T-helper 17 cell (primary cell): ENCODE measurements around the gene PTX4. TPM values are rescaled to one million over a fixed set of nuclear protein-coding genes. Genes with fewer than 3 reads are reported as not detected.

Experiments
- ATAC-seq: fragments of 150-1000 bp; cut with Tn5 transposase; 2 replicates; pipeline ENCODE4 v1.10.0; 2021; ENCODE audit warnings: mild to moderate bottlenecking, moderate library complexity
- DNase-seq, 3 donors: peaks; one replicate each; pipeline versions ENCODE4 v3.0.0 to v3.0.0-alpha.2; 2020 to 2021
- H3K9me3 ChIP-seq: one replicate; pipeline ENCODE4 v1.7.0; 2013; ENCODE audit warnings: low read length, mild to moderate bottlenecking; ENCODE audit not compliant: control insufficient read depth, poor library complexity, severe bottlenecking
- H3K27ac Mint-ChIP-seq: one replicate; pipeline ENCODE4 v1.8.0; 2022; ENCODE audit warnings: mild to moderate bottlenecking, moderate library complexity, mixed read lengths
- H3K27me3 Mint-ChIP-seq: one replicate; pipeline ENCODE4 v1.8.0; 2022; ENCODE audit warnings: mixed read lengths
- H3K36me3 Mint-ChIP-seq: one replicate; pipeline ENCODE4 v1.8.0; 2022; ENCODE audit warnings: low read depth, mixed read lengths
- H3K4me1 Mint-ChIP-seq: one replicate; pipeline ENCODE4 v1.8.0; 2022; ENCODE audit warnings: mild to moderate bottlenecking, mixed read lengths
- H3K4me3 Mint-ChIP-seq: one replicate; pipeline ENCODE4 v1.8.0; 2022; ENCODE audit warnings: mild to moderate bottlenecking, moderate library complexity, mixed read lengths
- total RNA-seq, 4 donors: library from RNA in 2 of 4; stranded (reverse) in 2 of 4; gene quantifications; one replicate each; pipeline ENCODE4 v1.2.3 and lab custom pipeline; 2022 to 2026

The PTX4 gene
- total RNA-seq, 2 donors from 2014 or later, result not detected

GRCh38 chr16:1530349-1530882 is 41.7 kb upstream of the PTX4 start:
- peak overlapping the region; percentile 55 for H3K4me3 Mint-ChIP-seq

GRCh38 chr16:1528921-1529537 is 40.3 kb upstream of the PTX4 start:
- no peaks in the 10 kb centered on the region for H3K36me3 Mint-ChIP-seq
- H3K27ac Mint-ChIP-seq, result peak overlapping the region; percentile 78
- no peaks in the 10 kb centered on the region for H3K9me3 ChIP-seq
- ATAC-seq (no peak), DNase-seq (no peak)
- H3K4me1 Mint-ChIP-seq, result peaks cover 18% of the 10 kb centered on the region
- no peak overlapping the region for H3K4me3 Mint-ChIP-seq
- H3K27me3 Mint-ChIP-seq, result no peaks in the 10 kb centered on the region

More at GRCh38 chr16:1530349-1530882, 41.7 kb upstream of the PTX4 start:
- Mint-ChIP-seq H3K27me3 (no peaks in the 10 kb centered on the region), H3K36me3 (no peaks in the 10 kb centered on the region), H3K4me1 (peaks cover 26% of the 10 kb centered on the region), H3K27ac (no peak overlapping the region)
- ATAC-seq (no peak), DNase-seq (no peak)
- H3K9me3 ChIP-seq, result no peaks in the 10 kb centered on the region

DNA sequence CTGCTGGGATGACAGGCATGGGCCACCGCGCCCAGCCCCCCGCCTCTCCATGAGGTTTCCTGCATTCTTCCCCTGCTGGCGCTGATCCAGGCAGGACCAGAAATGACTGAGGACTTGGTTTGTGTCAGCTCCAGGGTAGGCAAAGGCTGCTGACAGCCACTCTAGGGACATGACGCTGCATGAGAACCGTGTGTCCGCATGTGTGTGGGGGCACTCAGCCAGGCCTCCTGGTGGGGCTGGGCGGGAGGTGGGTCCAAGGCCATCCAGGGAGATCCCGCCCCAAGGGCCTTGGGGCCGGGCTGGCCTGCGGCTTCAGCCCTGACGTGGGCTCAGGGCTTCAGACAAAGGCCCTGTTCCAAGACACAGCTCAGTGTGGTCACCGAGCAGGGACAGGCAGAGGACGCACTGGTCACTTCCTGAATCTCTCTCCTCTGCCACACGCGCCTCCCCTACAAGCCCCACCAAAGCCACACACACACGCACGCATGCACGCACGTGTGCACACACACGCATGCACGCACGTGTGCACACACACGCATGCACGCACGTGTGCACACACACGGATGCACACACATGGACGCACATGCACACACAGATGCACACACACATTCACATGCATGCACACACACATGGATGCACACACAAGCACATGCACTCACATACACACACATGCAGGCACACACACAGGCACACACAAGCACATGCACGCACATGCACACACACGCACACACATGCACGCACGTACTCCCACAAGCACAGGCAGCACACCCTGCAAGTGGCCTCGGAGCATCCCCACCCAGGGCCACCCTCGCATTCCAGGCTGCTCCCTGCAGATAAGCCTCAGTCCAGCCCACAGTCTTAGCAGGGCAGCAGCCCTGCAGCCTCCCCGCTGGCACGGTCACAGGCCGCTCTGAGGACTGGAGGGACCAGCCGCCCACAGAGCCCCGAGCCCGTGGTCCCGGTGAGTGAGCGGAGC is 39.4 kb upstream of the PTX4 start:
- H3K27ac Mint-ChIP-seq, result peak overlapping the region; percentile 51
- H3K4me1 Mint-ChIP-seq, result peaks cover 18% of the 10 kb centered on the region
- no peaks in the 10 kb centered on the region for H3K27me3 Mint-ChIP-seq
- peak overlapping the region; percentile 64 for H3K4me3 Mint-ChIP-seq
- no peaks in the 10 kb centered on the region for H3K36me3 Mint-ChIP-seq
- H3K9me3 ChIP-seq, result no peaks in the 10 kb centered on the region
- ATAC-seq (no peak), DNase-seq (no peak)

- Mint-ChIP-seq H3K4me3 (peak overlapping the region; percentile 77), H3K27me3 (no peaks in the 10 kb centered on the region), H3K27ac (peak overlapping the region; percentile 51), H3K4me1 (peaks cover 15% of the 10 kb centered on the region), H3K36me3 (no peaks in the 10 kb centered on the region)
- DNase-seq, result no peak
- ATAC-seq, result peak; percentile 79
- H3K9me3 ChIP-seq, result no peaks in the 10 kb centered on the region
These were observed 38.1 kb upstream of the PTX4 start for GRCh38 chr16:1526608-1527555.

DNA sequence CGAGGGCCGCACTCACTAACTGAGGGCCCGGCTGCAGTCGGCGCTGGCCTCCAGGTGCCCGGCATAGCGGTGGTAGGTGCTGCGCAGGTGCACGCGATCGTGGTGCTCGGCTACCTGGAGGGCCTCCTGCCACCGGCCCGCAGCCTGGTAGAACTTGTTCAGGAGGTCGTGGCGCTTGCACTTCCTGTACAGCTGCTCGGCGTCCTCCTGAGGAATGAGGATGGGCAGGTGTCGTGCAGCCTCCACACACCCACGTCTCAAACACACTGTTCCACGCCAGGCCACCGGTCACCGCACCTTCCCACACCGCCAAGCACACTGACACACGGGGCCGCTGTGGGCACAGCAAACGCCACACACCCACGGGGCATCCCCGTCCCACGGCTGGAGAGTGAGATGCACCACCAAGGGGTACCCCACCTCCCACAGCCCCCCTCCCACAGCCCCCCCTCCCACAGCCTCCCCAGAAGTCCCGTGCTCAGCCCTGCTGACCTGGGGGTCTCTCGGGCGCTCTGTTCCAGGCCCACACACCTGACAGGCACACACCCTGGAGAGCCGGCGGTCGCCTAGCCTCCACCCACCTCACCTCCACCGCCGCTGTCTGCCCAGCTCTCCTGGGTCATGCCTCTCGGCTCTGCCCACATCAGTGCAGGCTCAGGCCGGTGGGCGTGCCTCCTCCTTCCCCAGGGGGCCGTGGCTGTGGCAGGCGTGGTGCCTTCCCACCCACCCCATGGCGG is 37.3 kb upstream of the PTX4 start:
- Mint-ChIP-seq H3K4me1 (peaks cover 15% of the 10 kb centered on the region), H3K36me3 (no peaks in the 10 kb centered on the region), H3K27me3 (no peaks in the 10 kb centered on the region), H3K27ac (peak overlapping the region; percentile 3), H3K4me3 (peak overlapping the region; percentile 77)
- no peak for DNase-seq
- no peaks in the 10 kb centered on the region for H3K9me3 ChIP-seq
- ATAC-seq, result peak; percentile 66

DNA sequence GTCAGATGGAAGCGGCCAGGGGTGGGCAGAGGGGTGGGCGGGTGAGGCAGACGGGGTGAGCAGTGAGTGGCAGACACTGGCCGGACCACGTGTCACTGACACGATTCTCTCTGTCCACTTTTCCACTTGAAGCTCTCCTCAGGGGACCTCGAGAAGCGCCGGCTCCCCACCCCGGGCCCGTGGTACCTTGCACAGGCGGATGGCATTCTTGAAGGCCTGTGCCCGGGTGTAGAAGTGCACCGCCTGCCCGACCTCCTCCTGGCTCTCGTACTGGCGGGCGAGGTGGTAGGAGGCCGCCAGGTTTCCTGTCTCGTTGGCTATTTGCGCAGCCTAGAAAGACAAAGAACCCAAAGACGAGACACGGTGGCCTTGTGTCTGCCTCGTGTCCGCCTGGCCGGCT is 35.6 kb upstream of the PTX4 start:
- H3K27me3 Mint-ChIP-seq, result no peaks in the 10 kb centered on the region
- H3K4me3 Mint-ChIP-seq, result no peak overlapping the region
- no peak for ATAC-seq
- no peak for DNase-seq
- no peak overlapping the region for H3K27ac Mint-ChIP-seq
- H3K9me3 ChIP-seq, result no peaks in the 10 kb centered on the region
- no peaks in the 10 kb centered on the region for H3K36me3 Mint-ChIP-seq
- H3K4me1 Mint-ChIP-seq, result peaks cover 11% of the 10 kb centered on the region

- peaks cover 10% of the 10 kb centered on the region for H3K4me1 Mint-ChIP-seq
- no peak overlapping the region for H3K27ac Mint-ChIP-seq
- ATAC-seq (no peak), DNase-seq (no peak)
- H3K27me3 Mint-ChIP-seq, result no peaks in the 10 kb centered on the region
- H3K36me3 Mint-ChIP-seq, result no peaks in the 10 kb centered on the region
- H3K4me3 Mint-ChIP-seq, result no peak overlapping the region
- H3K9me3 ChIP-seq, result no peaks in the 10 kb centered on the region
These were observed 35.0 kb upstream of the PTX4 start for GRCh38 chr16:1523581-1524245.

DNA sequence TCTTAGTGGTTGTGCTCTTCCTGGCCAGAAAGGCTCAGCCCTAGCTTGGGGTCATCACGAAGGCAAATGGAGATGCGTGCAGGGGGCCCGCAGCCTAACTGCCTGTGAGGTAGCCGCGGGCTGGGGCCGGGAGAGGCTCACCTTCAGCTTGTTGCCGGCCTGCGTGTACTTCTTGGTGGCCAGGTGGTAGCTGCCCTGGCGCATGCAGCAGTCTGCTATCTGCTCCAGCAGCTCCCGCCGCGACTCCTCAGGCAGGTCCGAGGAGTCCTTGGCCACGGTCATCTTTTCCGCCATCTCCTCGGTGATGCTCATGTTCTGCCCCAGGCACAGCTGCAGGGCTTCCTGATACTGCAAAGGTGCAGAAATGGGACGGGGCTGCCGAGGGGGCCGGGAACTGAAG is 31.7 kb upstream of the PTX4 start:
- H3K4me3 Mint-ChIP-seq, result no peak overlapping the region
- no peaks in the 10 kb centered on the region for H3K9me3 ChIP-seq
- DNase-seq (no peak), ATAC-seq (no peak)
- peaks cover 2% of the 10 kb centered on the region for H3K4me1 Mint-ChIP-seq
- no peaks in the 10 kb centered on the region for H3K27me3 Mint-ChIP-seq
- H3K36me3 Mint-ChIP-seq, result no peaks in the 10 kb centered on the region
- no peak overlapping the region for H3K27ac Mint-ChIP-seq

- no peak overlapping the region for H3K4me3 Mint-ChIP-seq
- ATAC-seq (no peak), DNase-seq (no peak)
- H3K27me3 Mint-ChIP-seq, result no peaks in the 10 kb centered on the region
- no peaks in the 10 kb centered on the region for H3K9me3 ChIP-seq
- peaks cover 2% of the 10 kb centered on the region for H3K4me1 Mint-ChIP-seq
- H3K36me3 Mint-ChIP-seq, result no peaks in the 10 kb centered on the region
- no peak overlapping the region for H3K27ac Mint-ChIP-seq
These were observed 31.1 kb upstream of the PTX4 start for GRCh38 chr16:1519831-1520230.

GRCh38 chr16:1518626-1519135 is 29.9 kb upstream of the PTX4 start:
- H3K27ac Mint-ChIP-seq, result no peak overlapping the region
- peaks cover 2% of the 10 kb centered on the region for H3K4me1 Mint-ChIP-seq
- no peak overlapping the region for H3K4me3 Mint-ChIP-seq
- H3K36me3 Mint-ChIP-seq, result no peaks in the 10 kb centered on the region
- H3K27me3 Mint-ChIP-seq, result no peaks in the 10 kb centered on the region
- H3K9me3 ChIP-seq, result no peaks in the 10 kb centered on the region
- ATAC-seq, result no peak
- no peak for DNase-seq

DNA sequence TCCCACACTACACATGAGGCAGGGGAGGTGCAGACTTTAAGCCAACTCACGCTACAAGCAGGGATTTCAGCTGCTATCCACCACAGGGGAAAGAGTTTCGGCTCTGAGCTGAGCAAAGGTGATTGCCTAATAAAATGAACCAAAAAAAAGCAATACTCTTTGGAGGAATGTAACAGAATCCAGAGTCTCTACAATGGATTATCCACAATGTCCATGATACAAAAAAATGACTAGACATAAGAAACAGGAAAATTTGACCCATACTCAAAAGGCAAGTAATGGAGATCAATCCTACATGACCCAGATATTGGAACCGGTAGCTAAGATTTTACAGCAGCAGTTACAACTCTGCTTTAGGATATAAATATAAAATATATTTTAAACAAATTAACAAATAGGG is 25.8 kb upstream of the PTX4 start:
- H3K4me3 Mint-ChIP-seq, result no peak overlapping the region
- DNase-seq (no peak), ATAC-seq (no peak)
- H3K4me1 Mint-ChIP-seq, result peaks cover 5% of the 10 kb centered on the region
- H3K36me3 Mint-ChIP-seq, result peaks cover 3% of the 10 kb centered on the region
- no peaks in the 10 kb centered on the region for H3K9me3 ChIP-seq
- no peaks in the 10 kb centered on the region for H3K27me3 Mint-ChIP-seq
- H3K27ac Mint-ChIP-seq, result no peak overlapping the region

DNA sequence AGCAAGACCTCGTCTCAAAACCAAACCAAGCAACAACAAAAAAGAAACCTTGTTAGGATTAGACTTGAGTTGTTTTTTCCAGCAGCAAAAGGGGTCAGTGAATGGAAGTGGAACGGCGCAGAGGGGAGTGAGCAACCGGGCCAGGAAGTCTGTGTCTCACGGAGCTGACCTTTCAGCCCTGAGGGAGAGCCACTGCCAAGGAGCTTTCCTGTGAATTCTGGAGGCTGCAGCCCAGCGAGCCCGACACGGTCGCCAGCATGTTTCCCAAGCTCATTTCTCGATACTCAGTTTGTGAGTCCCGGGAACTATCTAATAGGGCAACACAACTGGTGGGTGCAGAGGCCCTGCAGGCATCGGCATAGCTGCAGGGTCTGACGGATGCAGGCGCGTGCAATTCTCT is 24.0 kb upstream of the PTX4 start:
- Mint-ChIP-seq H3K27me3 (no peaks in the 10 kb centered on the region), H3K4me1 (peaks cover 5% of the 10 kb centered on the region), H3K4me3 (no peak overlapping the region), H3K27ac (no peak overlapping the region), H3K36me3 (peaks cover 3% of the 10 kb centered on the region)
- ATAC-seq, result no peak
- DNase-seq, result no peak
- no peaks in the 10 kb centered on the region for H3K9me3 ChIP-seq
